Measurements from ENCODE around the gene TRIP12.
"Not testable (repeated sequence)": the region's sequence is repeated elsewhere in the genome, so short reads cannot be mapped to it uniquely, and the experiment has no call there.

Gene TRIP12

GRCh38 chr2:229752970-229753729 is 168.7 kb downstream of the TRIP12 start:
- DNase-seq, result no peak

DNA sequence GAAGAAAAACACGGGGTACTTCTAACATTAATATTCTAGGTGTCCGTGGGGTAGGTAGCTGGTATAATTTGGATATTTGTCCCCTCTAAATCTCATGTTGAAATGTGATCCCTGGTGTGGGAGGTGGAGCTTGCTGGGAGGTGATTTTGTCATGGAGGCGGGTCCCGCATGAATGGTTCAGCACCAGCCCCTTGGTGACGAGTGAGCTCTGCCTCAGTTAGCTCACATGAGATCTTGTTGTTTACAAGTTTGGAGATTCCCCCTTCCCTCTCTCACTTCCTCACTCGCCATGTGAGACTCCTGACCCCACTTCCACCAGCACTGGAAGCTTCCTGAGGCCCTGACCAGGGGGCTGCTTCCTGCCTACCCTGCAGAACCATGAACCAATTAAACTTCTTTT is 172.0 kb downstream of the TRIP12 start:
- DNase-seq, result no peak

DNA sequence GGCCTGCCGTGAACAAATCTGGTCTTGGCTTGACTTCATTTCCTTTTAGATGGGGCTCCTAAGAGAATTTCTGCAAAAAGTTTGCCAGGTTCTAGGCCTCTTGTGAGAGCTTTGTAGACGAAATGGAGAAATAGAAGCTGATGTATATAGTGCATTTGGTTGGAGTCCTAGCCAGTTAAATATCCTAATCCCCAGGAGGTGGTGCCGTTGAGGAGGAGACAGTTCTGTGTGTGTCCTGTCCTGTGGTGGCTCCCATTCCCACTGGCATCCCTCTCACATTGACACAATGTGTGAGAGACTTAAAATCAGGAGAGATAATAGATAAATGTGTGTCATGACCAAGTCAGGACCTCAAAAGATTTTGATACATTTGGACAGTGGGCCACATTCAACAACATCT is 172.9 kb downstream of the TRIP12 start:
- DNase-seq, result no peak

GRCh38 chr2:229742691-229743090 is 179.1 kb downstream of the TRIP12 start:
- not testable (repeated sequence) for DNase-seq

GRCh38 chr2:229740279-229740678 is 181.5 kb downstream of the TRIP12 start:
- DNase-seq, result no peak

- no peak for DNase-seq
Observed at GRCh38 chr2:229738024-229738625, 183.7 kb downstream of the TRIP12 start.

- DNase-seq, result no peak
Observed at GRCh38 chr2:229734410-229734809, 187.4 kb downstream of the TRIP12 start.

- no peak for DNase-seq
Observed at GRCh38 chr2:229733611-229734245, 188.1 kb downstream of the TRIP12 start.

DNA sequence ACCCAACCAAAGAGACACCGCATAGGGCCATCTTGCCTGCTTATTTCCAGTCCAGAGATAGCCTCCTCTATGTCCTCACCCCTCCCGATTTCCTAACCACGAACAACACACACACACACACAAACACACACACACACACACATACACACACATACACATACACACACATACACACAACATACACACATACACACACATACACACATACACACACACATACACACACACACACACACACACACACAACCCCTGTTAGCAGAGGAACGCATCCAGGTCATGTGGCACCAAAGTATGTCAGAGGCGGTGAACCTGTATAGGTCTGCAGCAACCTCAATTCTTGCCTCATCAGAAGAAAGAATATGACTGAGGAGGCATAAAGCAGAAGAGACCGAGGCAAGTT is 188.9 kb downstream of the TRIP12 start:
- no peak for DNase-seq

GRCh38 chr2:229731916-229732315 is 189.9 kb downstream of the TRIP12 start:
- no peak for DNase-seq

GRCh38 chr2:229731363-229731762 is 190.4 kb downstream of the TRIP12 start:
- DNase-seq, result no peak

DNA sequence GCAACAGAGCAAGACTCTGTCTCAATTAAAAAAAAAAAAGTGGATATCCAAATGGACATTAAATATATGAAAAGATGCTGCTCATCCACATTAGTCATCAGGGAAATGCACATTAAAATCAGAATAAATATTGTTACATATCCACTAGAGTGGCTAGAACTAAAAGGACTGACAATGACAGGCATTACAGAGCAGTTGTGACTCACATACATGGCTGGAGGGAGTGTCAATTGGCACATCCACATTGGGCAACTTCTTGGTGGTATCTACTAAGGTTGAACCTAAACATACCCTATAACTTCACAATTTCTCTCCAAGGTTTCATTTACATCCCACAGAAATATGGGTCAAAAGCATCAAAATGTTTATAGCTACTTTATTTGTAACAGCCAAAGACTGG is 193.4 kb downstream of the TRIP12 start:
- no peak for DNase-seq

DNA sequence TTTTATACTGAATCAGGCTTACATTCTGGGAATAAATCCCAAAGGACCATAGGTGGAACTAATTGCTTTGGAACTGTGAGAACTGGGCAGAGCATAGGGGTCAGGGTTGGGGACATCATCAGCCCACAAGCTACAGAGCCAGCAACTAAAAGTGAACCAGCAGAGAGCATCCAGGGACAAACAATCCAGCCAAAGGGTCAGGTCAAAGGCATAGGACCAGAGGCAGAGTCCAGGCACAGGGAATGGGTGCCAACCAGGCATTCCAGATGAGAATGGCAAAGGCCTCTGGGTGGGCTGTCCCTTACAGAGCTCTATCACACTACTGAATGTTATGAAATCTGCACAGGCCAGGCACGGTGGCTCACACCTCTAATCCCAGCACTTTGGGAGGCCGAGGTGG is 195.2 kb downstream of the TRIP12 start:
- DNase-seq, result no peak

- DNase-seq, result no peak
Observed at GRCh38 chr2:229725716-229726574, 195.9 kb downstream of the TRIP12 start.

- not testable (repeated sequence) for DNase-seq
Observed at GRCh38 chr2:229723192-229723591, 198.6 kb downstream of the TRIP12 start.

GRCh38 chr2:229719926-229720647 is 201.7 kb downstream of the TRIP12 start:
- DNase-seq, result no peak

- DNase-seq, result no peak
Observed at GRCh38 chr2:229718057-229718456, 203.8 kb downstream of the TRIP12 start.

DNA sequence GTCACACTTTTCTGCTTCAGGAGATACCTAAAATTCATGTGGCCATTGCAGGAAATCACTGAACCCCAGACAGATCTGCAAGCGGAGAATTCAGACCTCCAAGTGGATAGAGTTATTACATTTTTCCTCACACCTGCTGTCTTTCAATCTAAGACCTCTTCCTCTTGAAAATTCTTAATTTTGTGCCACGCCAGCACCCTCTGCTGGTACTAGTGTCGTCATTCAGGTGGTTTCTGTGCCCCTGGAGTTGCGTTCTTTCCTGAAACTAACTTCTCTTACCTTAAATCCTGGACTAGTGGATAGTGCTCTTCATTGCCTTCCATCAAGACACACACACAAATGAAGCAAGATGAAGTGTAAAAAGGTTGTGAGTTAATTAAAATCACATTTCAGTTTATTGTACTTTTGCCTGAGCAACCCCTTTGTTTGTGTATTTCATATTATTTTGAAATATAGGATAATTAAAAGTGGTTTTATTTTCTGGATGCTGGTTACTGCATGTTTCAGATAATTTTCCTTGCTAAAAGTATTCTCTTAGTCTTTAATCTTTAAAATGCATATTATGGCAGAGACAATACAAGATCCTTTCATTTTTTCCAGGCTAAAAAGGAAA is 205.8 kb downstream of the TRIP12 start:
- DNase-seq, result peak in 1 of 2 donors; percentile 15

- peak in 1 of 2 donors; percentile 13 for DNase-seq
Observed at GRCh38 chr2:229714736-229715541, 206.9 kb downstream of the TRIP12 start.

DNA sequence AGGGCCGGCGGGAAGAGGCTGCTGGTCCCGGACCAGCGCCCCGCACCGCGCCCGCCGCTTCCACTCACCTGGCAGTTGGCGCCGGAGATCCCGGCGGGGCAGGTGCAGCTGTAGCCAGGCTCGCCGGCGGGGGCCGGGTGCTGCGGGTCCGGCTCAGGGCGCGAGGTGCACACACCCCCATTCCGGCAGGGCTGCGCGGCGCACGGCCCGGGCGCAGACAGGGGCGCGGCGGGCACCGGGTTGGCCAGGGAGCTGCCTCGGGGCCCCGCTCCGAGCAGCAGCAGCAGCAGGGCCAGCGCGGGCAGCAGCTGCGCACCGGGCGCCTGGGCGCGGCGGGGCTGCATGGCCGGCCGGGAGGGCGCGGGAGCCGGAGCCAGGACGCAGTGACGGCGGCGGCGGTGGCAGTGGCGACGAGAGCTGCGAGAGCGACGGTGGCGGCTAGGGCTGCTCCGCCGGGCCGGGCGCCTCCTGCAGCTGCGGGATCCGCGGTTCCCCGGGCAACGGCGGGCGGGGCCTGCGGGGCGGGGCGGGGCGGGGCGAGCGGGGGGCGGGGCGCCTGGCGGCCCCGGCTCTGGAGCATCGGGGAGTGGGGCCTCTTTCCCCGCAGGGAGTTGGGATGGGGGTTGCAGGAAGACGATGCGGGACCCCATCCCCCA is 207.6 kb downstream of the TRIP12 start, which contains the start of gene DNER:
Gene DNER, minus strand, starts transcription at position 476 of the 656 bp plus-strand sequence. Its CDS starts 132 bp downstream, at position 344.
- no peak for DNase-seq
